HG03159 (cell line): Measurements from ENCODE around the gene GPS1.

Experiments used
- ATAC-seq: cut with Tn5 transposase; IDR thresholded peaks from one replicate; pipeline ENCODE4 v1.9.1; 2021; ENCODE audit warnings: mild to moderate bottlenecking, moderate library complexity; ENCODE audit not compliant: unreplicated experiment

The GPS1 gene

DNA sequence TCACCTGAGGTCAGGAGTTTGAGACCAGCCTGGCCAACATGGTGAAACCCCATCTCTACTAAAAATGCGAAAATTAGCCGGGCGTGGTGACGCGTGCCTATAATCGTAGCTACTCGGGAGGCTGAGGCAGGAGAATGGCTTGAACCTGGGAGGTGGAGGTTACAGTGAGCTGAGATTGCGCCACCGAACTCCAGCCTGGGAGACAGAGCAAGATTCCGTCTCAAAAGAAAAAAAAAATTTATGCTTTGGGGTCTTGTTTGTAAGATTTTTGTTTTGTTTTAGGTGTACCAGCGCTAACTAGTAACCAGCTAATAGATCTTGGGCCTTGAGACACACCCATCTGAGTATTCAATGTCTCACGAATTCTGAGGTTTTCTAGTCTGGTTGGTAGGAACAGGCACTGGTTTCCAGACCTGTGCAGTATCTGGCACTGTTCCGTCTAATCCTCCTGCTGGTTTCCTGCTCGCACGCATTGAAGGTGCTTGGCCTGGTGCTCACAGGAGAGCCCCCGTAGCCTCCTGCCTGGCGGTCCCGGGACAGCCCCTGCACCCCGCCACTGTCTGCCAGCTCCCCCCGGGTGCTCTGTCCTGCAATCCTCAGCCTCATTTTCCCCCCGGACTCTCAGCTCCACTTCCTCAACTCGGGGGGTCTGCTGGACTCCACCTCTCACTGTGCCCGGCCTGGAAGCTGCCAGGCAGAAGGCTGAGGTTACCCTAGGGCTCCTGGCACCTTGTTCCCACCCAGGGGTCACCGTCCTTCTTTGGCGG, 24.5 kb downstream of the GPS1 start:
- ATAC-seq, result no peak

DNA sequence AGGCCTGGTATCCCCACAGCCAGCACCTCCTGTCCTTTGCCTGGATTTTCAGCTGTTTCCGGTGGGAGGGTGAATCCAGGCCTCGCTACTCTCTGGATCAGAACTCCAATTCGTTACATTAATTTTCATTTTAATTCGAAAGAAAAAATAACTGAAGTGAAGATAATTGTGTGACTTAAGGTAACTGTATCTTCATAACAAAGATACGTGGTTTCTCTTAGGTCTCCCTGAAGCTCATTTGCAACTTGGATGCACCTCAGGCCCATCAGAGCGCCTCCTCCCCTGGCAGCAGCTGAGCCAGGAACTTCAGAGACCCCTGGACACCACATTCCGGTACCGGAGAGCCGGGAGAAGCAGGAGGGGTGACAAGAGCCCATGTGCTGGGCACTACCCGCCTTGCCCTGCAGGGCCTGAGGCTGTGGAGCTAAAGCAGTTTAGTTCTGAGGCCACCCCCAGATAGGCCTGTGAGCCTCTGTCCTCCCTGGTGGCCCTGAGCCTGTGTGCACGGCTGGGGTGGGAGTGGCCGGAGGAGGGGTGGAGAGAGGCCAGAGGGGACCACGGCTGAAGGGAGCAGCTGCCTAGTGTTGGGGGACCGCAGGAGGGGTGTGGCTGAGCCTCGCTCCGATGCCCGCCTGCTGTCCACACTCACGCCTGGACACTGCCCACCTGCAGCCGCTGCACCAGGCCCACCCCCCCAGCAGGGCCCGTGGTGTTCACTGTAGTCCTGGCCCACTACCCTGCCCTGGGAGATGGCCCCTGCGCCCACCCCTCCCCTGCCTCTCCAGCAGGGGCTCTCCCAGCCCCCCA, 25.3 kb downstream of the GPS1 start:
- no peak for ATAC-seq

DNA sequence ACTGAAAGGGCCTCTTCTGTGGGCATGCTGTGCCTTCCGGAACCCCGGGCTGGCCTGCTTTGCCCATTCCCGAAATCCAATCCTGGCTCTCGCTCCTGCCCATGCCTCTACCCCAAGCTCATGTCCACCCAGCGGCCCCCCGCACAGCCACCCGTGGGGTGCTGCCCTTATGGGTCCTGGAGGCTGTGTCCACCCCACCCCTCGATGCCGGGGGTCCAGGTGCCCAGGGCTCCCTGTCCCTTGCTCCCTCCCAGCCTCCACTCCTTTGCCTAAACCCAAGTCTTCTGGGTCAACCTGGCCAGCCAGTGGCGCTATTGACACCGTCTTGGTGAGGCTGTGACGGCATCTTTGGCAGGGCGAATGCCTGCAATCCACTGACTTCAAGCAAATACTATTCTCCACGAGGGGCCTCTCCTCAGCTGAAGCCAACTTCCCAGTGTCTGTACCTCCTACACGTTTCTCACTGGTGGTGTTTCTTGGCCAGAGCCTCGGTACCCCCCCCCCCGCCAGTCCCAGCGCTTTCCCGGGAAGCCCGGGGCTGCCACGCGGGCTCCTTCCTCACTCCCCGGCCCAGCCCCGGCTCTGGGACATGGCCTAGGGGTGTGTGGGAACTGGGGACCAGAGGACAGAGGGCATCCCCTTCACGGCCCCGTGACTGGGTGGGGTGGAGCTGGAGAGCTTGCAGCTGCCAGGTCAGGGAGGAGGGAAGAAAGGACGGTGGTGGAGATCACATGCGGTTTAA, 26.1 kb downstream of the GPS1 start:
- ATAC-seq, result no peak

DNA sequence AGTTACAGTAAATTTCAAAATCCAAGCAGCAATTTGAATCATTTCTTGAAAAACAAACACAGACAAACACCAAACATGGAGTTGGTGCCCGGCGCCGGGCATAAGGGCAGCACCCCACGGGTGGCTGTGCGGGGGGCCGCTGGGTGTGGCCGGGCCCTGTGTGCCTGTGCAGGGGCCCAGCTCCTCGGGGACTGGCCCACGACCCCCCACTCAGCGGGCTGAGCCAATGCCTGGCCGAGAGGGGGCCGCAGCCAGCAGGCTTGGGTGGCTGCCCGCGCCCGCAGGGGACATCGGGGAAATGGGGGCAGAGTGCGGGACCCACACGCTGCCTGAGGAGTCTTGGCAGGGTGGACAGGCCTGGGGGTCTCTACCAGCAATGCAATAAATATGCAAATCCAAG, 26.7 kb downstream of the GPS1 start:
- ATAC-seq, result no peak

DNA sequence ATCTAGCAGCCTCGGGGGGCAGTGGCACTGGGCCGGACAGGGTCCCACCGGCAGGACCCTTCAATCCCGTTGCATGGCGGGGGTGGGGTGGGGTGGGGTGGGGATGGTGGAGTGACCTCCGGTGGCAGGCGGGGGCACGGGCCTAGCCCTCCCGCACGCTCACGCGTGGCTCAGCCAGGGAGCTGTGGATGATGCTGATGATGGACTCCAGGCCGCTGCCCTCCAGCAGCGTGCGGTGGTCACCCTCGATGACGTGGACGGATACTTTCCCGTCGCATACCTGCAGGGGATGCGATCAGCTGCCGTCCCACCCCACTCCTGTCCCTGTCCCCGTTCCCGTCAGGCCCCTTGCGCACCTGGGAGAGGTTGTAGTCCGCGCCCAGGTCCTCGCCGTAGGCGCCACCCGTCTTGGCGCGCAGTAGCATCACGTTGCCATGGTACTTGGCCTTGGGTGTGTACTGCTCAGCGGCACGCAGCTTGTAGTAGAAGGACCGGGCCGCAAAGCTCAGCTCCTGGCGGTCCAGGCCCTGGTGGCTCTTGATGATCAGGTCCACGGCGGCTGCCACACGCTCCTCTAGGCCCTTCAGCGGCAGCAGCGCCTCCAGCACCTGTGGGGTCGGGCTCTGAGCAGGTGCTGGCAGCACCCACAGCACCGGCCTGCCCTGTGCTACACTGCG, 27.4 kb downstream of the GPS1 start:
- ATAC-seq, result no peak

DNA sequence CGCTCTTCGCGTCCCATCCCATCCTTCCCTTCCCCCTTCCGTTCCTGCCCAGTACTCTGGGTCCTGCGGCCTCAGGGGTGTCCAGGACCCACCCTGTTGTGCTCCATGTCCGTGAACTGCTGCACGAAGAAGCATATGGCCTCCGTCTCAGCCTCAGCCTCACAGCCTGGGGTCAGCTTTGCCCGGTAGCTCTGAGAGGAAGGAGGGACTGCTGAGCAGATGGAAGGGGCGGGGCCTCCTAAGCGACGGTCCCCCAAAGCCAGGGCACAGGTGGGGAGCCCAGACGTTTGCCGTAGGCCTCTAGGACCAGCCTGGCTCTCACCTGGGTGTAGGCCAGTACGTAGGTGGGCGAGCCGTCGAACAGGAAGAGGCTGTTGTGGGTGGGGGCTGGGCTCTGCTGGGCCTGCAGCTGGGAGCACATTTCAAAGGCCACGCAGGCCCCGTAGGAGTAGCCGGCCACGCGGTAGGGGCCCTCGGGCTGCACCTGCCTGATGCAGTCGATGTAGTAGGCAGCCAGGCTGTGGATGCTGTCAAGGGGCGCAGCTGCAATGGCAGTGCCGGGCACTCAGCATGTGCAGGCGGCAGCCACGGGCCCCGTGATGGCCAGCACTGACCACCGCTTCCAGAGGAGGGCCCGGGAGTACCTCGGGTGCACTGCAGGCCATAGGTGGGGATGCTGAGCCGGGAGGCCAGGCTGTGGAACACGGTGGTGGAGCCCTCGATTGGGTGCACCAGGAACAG, 28.5 kb downstream of the GPS1 start:
- ATAC-seq, result no peak

DNA sequence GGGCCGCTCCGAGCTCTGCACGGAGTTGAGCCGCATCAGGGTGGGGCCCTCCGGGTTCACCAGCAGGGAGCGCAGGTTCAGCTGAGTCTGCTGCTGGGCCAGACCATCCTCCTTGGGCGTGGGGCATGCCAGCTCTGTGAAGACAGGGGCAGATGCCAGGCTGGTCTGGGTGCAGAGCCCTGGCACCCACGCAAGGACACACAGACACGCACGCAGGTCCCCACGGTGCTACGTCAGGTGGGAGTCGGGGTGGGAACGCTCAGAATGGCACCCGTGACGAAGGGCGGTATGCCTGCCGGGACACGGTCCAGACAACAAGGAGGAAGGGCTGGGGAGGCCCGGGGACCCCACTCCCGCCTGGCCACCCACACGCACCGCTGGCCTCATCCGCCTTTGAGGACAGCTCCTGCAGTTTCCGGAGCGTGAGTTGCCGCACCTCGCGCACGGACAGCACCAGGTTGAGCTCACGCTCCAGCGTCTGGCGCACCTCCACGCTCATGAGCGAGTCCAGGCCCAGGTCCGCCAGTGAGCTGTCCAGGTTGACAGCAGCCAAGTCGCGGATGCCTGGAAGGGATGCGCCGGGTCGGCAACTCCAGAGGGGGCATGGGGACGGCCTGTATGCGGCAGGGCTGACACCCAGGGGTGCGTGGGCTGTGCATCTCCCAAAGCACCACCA, 29.2 kb downstream of the GPS1 start:
- no peak for ATAC-seq

DNA sequence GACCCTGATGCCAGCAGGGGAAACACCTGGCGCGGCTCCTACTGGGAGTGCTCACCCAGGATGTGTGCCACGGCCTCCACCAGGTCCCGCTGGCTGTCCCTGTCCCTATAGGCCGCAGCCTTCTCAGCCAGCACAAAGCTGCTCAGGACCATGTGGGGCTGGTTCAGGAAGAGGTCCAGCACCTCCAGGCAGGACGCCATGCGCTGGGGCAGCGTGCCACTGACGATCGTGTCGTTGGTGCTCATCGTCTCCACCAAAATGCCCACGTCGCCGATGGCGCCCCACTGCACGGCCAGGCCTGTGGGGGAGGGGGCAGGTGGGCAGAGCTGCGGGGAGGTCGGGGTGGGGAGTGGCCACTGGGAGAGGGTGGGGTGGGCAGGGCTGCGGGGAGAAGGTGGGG, 29.8 kb downstream of the GPS1 start:
- ATAC-seq, result no peak

DNA sequence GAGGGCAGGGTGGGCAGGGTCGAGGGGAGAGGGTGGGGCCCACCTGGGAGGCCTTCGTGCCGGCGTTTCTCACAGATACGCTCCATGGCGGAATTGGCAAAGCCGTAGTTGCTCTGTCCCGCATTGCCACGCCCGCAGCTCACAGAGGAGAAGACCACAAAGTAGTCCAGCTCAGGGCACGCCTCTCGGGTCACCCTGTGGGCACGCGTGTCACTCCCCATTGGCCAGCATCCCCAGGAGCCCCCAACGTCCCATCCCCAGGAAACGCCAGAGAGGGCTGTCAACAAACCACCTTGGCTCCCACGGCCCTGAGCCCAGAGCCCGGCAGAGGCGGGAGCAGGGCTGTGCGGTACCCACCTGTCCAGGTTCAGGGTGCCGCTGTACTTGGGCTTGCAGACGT, 30.3 kb downstream of the GPS1 start:
- no peak for ATAC-seq

DNA sequence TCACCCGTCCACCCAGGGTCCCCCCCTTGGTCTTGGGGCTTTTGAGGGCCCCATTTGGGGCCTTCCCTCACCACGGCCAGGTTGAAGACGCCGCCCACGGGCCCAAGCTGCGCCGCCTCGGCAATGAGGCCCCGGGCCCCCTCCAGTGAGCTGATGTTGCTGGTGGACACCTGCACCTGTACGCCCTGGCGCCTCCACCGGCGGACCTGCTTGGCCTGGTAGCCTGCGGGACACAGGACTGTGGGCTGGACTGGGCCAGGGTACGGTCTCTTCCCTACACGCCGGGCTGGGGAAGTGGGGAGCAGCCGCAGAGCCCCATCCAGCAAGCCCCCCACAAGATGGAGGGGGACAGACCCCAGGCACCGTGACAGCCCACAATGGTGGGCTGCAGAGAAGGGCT, 30.8 kb downstream of the GPS1 start:
- no peak for ATAC-seq

DNA sequence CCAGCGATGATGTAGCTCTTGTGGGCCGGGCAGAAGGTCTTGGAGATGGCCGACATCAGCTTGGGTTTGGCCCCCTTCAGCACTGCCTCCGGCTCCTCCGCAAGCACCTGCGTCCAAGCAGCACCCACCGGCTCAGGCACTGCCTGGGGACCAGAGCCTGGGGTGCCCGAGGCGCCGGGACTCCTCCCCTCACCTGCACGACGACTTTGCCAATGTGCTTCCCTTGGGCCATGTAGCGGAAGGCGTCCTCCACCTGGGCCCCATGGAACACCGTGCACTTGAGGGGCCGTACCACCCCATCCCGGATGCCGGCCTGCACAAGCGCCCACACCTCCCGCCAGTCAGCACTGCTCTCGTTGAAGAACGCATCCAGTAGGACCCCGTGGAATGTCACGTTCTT, 31.3 kb downstream of the GPS1 start:
- no peak for ATAC-seq

DNA sequence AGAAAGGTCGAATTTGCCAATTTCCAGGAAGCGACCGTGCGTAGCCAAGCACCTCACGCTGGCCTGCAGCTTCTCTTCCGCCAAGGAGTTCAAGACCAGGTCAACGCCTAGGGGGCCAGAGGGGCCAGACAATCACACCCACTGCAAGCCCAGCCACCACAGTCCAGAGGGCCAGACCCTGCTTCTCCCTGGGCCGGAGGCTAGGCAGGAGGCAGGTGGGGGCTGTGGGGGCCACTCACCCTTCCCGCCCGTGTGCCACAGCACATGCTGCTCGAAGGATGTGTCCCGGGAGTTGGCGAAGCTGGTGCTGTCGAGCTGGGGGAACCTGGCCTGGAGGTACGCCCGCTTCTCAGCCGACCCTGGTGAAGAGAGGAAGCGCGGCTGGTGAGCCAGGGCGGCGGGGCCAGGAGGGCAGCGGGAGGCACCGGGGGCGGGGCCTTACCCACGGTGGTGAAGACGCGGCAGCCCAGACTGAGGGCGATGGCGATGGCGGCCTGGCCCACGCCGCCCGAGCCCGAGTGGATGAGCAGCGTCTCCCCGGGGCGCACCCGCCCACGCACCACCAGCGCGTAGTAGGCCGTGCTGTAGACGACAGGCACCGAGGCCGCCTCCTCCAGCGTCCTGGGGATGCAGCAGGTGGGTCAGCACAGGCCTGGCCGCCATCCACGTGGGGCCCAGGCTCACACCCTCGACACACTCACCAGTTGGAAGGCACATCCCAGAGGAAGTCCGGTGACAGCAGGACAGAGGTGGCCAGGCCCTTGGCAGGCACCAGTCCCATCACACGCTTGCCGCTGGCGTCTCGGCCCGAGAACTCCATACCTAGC, 32.0 kb downstream of the GPS1 start:
- ATAC-seq, result no peak

DNA sequence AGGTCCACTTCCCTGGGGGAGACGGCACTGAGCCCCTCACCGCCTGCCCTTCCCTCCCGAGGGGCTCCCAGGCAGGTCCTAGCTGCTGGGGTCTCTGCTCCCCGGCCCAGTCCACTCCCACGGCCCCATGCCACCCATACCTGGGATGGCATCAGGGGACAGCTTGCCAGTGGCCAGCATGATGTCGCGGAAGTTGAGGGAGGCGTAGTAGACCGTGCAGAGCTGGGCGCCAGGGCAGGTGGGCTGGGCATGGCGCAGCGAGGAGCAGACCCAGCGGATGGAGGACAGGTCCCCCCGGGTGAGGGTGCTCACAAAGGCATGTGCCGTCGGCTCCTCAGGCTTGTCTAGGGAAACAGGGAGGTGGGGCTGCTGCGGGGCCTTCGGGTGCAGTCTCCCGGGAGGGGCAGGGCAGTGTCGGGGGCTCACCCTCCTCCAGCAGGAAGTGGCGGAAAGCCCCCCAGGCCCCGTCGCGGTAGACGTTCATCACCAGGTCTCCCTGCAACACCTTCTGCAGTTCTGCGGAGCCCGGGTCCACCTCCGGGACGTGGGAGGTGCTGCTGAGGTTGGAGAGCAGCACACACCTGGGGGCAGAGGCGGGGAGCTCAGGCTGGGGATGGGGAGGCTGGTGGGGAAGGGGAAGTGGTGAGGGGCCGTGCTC, 32.8 kb downstream of the GPS1 start:
- no peak for ATAC-seq

DNA sequence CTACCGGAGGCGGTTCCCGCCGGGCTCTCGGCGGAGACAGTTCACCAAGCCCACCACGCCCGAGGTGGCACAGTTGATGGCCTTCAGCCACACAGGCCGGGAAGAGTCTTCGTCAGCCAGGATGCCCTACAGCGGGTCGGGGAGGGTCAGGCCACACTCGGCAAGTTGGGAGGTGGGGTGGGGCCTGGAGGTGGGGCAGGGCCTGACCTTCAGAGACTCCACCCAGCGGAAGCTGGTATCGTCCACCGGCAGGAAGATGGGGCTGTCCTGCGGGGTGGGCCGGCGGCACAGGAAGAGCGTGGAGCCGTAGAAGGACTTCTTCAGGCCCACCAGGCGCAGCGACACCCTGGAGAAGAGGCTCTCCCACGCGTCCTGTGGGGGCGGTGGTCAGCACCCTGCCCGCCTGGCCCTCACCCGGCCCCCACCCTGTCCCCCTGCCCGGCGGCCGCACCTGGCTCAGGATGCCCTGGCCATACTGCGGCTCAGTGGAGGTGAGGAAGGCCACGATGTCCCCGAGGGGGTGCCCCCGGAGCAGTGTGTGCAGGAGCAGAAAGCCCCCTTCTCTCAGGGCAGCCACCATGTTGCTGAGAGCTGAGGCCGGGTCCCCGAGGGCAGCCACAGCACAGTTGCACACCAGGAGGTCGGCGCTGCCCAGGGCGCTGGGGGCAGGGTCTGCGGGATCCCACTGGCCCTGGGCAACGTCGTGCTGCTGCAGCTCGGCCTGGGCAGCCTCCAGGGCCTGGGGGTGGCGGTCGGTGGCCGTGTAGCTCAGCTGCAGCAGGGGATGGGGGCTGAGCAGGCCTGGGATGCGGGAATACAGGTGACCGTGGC, 33.5 kb downstream of the GPS1 start:
- no peak for ATAC-seq

DNA sequence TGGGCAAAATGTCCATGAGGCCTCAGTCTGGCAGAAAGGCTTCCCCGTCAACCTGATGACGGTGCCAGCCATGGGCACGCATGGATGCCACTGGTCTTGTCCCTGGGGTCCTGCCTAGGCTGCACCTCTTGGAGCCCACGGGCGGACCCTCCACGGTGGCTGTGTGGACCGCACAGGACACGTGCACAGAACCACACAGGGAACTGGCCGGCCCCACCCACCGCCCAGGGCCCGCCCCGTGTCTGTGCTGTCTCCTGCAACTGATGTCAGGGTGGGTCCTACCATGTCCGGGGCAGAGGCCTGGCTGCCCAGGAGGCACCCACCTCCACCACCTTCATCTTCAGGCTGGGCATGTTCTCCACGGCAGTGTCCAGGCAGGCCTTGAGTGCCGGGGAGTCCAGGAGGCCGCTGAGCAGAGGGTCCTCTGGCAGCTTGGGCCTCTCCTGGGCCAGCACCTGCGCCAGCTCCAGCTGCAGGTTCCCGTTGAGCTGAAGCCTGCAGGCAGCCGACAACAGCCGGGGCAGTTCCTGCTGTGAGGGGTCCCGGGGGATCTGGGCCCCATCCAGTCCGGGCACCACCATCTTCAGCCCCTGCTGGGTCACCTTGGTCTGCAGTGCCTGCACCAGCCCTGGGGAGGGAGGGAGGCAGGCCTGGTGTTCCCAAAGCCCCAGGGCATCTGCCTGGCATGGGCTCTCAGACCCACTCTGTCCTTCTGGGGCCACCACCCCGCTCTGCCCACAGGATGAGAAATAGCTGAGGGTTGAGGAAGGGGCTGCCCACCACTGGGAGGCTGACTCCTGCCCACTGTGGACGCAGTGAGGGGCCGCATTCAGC, 34.5 kb downstream of the GPS1 start:
- ATAC-seq, result no peak

DNA sequence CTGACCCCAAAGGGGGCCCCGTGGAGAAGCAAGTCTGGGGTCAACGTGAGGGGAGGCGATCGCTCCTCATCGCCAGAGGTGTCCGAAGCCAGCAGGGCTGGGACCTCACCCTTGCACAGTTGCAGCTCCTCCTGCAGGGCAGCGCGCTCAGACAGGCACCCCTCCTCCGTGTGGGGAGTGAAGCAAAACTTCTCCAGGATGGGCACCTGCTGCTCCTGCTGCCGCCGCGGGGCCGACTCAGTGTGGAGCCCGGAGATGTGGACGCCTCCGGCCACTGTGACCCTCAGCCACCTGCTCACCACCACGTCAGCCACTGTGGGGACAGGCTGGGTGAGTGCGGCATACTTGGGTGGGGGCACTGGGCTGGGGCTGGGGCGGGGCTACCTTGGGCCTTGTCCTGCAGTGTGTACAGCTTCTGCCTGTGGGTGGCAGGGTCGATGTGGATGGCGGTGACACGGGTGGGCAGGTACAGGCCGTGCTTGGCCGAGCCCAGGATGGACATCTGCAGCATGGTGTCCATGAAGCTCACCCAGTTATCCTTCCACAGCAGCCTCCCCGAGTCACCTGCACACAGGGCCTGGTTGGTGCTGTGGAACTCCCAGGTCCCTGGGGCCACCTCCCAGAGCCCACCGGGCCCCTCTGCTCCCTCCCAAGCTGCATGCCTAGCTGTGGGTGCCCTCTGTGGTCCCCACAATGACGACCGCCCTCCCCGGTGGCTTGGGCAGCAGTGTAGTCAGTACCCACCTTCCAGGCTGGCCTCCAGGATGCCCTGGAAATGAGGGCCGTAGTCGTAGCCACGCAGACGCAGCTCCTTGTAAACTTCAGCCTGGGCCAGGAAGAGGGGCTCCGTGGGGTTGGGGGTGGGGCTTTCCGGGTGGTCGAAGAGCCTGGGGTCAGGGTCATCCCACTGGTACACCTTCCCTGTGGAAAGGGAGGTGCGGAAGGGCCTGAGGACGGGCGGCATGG, 35.5 kb downstream of the GPS1 start:
- ATAC-seq, result no peak
